GM21447 (cell line): Measurements from ENCODE around the gene CHMP5.

Source experiments
- ATAC-seq: cut with Tn5 transposase; IDR thresholded peaks from one replicate; pipeline ENCODE4 v1.9.1; 2021; ENCODE audit not compliant: unreplicated experiment

Gene CHMP5

DNA sequence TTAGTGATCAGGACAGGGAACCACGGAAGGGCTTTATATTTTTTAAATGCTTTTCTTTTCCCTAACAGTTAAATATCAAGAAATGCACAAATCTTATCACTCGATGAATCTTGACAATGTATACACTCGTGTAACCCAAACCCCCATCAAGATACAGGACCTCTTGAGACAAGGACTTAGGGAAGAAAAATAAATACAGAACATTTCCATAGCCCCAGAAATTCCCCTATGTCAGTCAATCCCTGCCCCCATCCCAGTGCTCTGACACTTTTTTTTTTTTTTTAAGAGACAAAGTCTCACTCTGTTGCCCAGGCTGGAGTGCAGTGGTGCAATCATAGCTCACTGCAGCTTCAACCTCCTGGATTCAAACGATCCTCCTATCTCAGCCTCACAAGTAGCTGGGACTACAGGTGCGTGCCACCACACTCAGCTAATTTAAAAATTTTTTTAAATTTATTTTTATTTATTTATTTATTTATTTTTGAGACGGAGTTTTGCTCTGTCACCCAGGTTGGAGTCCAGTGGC is 22.2 kb upstream of the CHMP5 start:
- no peak for ATAC-seq

DNA sequence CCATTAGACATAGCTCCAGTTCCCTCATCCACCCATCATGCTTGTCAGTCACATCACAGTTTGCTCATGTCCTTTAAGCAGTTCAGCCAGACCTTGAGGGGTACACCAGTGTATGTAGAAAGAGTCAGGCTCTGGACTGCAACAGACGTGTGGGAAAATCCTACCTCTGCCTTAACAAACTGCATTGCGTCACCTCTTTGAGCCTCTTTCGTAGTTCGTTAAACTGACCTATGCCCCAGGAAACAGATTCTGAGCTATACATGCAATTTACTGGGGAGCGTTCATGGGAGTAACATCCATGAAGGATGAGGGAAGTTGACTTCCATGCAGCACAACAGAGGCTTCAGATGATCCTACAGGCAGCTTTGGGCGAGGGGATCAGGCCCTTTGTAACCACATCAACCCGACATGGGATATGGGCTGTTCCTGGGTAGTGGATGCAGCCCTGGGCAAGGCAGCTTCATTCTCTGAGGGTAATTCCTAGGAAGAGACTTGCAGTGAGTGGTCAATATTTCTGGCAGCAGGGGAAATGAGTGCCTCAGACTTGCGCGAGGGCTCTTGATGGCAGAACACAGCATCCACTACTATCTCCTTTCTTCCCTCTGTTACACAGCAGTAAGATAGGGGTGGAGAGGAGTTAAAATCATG is 20.6 kb upstream of the CHMP5 start:
- no peak for ATAC-seq

DNA sequence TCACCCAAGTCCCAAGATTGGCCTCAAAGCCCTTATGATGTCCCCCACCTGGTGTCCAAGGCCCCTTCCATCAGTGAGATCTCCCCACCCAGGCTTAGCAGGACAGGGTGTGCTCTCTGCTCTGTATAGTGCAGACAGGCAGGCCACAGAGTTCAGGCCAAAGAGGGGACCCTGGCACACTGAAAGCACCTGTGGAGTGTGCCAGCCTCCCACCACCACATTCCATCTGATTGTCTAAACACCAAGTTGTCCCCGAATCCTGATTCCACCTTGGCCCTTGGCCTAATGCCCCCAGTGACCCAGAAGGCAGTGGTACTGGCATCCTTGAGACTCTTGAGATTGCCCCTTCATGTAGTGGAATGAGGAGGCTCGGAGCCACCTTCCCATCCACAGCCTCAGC is 19.5 kb upstream of the CHMP5 start:
- ATAC-seq: no peak

DNA sequence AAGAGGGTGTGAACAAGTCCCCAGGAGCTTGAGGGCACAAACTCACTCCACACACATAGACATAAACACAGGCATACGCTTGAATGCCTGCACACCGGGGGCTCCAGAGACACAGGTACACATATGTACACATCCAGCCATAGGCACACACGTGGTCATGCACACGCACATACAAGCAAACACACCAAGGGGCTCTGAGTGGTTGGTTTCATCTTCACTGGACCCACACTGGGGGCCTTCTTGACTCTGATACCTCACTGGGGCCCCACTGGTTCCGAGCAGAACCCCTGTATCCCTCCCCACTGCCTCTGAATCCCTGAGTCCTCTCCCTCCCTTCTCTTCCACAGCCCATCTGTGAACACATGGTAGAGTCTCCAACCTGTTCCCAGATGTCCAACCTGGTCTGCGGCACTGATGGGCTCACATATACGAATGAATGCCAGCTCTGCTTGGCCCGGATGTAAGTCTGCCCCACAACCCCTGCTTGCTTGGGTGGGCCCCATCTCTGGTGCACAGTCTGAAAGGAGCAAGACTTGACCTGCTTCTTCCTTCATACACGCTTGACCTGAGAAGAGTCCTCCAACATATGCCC is 18.5 kb upstream of the CHMP5 start:
- ATAC-seq: no peak

DNA sequence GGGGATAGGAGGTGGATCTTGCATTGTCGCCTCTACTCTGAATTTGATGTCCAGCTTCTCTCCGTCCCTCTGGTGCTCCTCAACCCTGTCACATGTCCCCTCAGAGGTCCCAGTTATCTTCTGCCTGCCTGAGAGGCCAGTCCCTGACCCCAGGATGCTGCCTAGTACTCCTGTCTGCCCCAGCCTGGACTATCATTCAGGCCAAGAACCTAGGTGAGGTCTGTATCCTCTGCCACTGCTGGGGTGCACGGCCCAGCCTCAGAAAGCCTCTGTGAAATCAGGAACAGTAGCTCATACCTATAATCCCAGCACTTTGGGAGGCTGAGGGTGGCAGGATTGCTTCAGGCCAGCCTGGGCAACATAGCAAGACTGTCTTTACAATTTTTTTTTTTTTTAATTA is 16.2 kb upstream of the CHMP5 start:
- ATAC-seq: no peak

DNA sequence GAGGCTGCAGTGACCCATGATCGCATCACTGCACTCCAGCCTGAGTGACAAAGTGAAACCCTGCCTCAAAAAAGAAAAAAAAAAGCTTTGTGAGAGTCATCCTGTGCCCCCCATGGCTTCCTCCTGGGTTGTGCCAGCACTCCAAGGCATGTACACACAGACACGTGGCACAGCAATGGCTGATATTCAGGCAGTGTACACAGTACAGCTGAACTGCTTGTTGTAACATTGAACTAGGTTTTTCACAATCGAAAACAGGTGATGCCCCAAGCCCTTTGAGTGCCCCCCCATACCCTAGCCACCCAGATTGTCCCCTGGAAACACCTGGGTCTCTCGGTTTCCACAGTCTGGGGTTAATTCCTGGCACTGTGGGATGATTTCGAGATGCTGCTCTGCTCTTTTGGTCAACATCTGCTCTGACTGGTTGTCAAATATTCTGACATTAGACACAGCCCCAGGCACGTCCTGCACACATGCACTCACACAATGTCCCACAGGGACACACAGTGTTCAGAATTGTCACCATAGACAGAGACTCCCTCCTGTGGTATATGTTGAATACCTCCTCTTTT is 15.7 kb upstream of the CHMP5 start:
- peak; percentile 68 for ATAC-seq

DNA sequence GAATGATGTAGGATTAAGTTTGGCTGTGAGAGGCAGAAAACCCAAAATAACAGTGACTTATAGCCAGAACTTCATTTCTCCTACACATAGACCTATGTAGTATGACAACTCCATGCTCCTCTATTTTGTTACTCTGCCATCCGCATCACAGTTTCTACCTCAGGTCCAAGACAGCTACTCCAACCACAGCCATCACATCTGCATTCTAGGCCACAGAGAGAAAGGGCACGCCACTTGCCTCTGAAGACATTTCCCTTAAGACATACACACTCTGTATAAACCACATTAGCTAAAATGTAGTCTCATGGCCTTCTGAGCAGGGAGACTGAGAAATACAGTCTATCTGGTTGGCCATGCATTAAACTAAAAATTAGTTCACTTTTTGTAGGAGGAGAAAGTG is 14.9 kb upstream of the CHMP5 start:
- no peak for ATAC-seq

DNA sequence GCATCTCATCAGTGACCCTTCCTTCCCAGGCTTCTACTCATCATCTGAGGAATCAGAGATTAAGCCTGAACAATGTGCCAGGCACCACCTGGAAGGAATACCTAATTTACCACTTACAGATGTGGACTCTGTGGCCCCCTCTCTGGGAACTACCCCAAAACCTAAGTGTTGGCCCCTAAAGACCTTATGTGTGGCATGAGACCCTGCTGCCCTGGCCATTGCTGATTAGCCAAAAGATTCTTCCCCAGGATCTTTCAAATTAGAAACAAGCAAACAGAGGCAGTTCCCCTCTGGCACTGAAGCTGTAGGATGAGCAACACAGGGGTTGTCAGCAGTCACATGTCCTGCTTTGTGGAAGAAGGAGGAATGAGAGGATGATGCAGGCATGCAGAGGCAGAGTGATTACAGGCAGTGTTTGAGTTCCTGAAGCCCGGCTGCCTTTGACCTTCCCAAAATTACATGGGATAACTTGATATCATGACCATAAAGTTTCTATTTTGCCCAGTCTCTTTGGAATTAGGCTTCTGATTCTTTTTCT is 14.3 kb upstream of the CHMP5 start:
- ATAC-seq: no peak

DNA sequence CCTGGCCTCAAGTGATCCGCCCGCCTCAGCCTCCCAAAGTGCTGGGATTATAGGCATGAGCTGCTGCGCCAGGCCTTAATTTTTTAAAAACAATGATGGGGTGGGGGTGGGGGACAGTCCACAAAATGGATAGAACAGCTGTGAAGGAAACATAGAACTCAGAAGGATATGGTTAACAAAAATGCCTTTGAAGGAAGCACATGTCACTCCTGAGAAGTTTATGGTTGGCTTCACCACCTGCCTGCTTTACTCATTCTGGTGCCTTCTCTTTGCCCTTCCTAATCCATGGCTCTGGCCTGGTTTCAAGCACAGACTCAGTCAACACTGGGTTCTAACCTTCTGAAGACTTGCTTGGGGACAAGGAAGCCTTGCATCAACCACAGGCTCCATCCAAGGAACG is 10.6 kb upstream of the CHMP5 start:
- ATAC-seq: no peak

DNA sequence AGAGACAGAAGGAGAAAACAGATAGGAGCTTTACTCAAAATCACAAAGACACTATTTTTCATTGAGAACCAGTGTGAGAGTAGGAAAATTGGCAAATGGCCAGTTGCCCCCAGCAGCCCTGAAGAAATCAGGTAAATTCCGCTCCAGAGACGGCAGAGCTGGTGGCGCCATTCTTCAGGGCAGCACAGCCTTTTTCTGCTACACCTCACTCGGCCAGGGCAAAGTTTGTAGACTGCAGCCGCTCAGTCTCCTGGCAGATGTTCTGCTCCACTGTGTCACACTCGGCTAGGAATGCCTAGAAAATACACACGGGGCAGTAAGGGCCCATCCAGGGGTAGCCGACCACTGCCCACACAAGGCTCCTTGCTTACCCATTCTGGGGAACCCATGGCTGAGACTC is 9.8 kb upstream of the CHMP5 start:
- no peak for ATAC-seq

DNA sequence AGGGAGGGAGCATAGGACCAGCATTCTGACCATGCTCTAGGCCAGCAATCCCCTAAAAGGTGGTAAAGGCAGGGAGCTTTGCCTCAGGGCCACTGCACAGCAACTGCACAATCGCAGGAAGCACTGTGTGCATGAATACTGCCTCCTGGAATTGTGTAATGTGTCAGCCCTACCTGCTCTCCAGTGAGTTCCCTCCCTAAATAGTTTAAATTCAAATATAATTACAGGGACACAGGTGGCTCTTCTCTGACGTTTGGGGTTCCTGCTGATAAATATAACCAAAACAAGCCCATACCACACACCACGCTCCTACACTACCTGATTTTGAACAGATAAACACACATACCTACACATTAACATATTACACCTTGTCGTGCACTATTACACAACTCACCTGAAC is 9.4 kb upstream of the CHMP5 start:
- ATAC-seq: no peak

DNA sequence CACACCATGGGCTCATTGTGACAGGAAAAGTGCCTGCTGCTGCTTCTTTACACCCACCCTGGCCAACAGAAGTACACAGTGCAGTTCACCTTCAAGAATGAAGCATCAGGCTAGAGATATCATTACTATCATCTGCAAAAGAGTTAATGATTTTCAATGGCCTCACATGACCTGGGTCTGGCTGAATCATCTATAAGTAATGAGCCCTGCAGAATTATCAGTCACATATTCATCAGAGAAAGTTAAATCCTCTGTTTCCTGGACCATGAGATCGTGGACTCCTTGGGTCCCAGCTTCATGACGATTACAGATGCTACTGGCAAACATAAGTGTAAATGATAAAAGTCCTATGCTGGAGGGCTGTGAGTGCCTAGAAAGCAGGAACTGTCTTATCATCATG is 8.6 kb upstream of the CHMP5 start:
- no peak for ATAC-seq

DNA sequence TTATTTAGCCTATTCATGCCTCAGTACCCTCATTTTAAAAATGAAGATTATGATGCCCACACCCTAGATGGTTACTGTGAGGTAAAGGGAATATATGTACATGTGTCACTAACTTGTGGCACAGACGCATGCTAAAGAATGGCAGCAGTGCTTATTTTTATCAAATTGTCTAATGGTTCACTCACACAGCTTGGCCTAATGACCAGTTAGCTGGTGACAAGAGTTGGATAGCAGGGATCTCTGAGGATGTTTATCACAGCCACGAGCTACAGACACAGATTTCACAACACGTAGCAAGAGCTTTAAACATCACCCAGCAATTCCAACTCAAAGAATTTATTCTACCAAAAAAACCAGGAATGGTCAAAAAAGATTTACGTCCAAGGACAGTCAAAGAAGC is 7.6 kb upstream of the CHMP5 start:
- ATAC-seq: no peak

DNA sequence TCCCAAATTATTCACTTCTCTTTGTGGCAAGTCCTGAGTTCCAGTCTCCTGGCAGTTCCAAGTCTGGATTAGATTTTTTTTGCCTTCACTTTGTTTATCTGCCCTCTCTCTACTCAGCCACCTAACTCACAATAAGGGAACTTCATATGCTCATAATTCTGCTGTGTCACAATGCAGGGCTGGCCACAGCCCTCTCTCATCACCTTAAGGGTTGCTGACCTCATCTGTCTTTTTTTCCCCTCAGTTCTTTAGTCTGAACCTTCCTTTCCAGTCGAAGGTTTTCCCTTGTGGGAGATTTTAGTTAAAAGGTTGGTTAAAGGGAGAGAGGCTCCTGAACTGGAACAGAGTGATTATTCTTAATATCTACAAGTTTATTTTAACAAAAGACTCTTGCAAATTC is 4.5 kb upstream of the CHMP5 start:
- no peak for ATAC-seq

DNA sequence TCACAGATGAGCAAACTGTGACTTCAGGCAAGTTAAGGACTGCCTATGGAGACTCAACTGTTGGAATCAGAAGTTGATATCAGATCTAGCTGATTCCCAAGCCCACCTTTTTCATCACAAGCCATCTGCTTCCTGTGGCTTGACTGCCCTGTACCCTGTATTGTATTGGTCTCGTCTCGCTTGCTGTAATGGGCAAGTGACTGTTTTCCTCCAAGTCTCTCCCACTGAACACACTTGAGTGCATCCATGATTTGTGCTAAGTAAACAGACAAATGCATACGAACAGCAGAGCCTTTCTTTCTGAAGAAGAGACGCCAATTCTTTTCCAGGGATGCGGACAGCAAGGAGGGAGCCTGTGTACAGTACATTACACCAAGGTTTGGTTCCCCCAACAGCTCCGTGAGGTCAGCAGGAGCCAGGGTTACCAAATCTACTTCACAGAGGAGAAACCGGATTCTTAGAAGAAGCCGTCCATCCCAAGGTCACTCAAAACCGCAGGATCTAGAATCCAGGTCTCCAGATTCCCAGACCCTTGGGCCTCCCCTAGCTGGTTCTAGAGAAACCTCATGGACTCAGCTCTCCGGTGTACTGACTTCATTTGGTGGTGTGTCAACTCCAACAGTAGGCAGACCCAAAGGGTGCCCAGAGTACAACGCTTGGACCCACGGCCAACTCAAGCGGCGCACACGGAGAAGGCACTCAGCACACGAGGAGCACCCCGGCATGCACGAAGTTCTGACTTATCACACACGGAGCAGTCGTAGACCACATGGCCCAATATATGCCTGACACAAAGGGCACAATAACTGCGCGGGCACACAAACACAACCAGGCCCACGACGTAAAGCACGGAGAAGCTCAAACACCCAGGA is 1.5 kb upstream of the CHMP5 start:
- peak; percentile 4 for ATAC-seq

DNA sequence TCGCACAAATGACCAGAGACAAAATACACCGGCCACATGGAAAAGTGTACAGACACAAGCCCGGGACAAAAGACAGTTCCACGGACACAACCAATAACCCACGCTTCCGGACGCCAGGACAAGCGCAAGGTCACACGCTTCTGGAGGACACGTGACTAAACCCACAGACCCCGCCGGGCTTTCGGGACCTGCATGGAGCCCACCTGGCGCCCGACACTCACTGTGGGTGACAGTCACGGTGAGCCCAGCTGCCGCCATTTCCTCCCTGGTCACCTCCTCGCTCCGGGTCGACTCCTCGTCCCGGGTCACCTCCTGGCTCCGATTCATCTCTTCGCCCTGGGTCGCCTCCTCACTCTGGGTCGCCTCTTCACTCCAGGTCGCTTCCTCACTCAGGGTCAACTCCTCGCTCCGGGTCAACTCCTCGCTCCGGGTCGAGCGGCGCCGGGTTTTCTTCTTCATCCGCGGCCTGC is 811 bp upstream of the CHMP5 start:
- ATAC-seq: peak; percentile 38

DNA sequence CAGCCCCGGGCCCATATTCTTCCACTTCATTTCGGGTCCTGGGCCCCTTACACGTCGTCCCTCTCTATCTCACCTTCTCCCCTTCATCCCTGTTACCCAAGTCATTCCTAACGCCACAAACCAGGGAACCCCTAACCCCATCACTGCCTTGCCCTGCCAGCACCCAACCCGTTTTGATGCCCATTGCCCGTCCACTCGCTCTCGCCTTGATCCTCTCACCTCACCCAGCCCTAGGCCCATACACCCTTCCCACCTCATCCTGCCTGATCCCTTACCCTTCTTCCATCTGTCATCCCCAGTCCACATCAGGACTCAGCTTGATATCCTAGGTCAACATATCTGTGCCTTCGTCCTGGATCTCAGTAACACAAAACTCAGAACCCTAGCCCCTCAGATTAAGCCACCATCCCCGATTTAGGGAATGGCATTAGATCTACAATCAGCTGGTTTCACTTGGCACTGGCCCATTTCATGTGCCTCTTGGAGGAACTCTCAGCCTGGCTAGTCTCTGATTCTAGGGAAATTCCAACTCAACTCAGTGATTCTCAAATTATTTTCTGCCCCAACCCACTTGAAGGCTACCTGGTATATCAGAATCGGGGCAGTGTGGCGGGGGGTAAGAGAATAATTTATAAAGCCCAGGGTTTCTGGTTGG is 489 bp downstream of the CHMP5 start:
- no peak for ATAC-seq

DNA sequence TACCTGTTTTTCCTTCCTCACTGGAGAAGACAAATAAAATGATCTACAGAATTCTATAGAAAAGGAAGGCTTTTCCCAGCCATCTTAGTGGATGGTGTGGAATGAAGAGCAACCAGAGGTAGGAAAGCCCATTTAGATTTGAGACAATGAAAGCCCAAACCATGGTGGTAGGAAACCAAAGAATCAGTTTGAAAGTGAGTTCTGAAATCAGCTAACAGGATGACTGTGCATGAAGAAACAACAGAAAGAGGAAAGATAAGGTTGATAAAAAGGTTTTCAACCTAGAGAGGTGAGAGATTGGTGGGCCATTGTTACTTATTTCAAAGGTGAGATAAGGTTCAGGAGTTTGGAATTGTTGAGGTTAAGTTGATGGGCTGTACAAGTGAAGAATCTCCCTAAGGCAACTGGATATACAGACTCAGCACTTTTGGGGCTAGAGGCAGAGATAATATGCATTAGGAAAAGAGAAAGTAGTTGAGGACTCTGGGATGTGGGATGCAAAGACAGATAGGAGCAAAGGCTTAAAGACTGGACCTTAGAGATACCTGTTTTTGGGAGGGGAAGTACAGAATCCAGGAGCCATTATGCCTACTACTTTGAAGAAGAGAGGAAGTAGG is 2.4 kb downstream of the CHMP5 start:
- ATAC-seq: no peak

DNA sequence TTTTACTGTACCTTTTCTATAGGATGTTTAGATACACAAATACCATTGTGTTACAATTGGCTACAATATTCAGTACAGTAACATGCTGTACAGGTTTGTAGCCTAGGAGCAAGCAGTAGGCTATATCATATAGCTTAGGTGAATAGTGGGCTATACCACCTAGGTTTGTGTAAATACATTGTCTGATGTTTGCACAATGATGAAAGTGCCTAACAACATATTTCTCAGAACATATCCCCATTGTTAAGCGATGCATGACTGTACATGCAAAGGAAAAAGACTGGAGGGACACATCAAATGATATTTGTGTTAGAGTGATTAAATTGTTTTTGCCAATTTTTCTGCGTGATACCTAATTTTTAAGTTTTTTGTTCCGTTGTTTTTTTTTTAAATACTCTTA is 5.3 kb downstream of the CHMP5 start:
- ATAC-seq: no peak

DNA sequence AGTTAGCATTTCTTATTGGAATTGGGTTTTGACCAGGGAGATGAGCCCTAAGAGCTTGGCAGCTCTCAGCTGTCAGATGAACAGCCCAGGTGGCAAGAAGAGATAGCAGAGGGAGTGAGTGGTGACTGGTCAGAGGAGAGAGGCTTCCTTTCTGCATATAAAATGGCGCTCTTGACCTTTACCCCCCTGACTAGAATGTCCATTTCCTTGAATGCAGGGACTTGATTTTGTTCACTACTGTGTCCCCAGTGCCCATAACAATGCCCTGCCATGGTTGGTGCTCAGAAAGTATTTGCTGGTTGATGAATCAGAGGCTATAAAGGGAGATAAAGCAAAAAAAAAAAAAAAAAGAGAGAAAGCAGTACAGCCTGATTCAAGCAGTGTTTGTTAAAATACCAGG is 7.2 kb downstream of the CHMP5 start:
- ATAC-seq: no peak
